HG03432 (cell line): ENCODE results near the gene AFG1L.
"Not testable (repeated sequence)": the region's sequence is repeated elsewhere in the genome, so short reads cannot be mapped to it uniquely, and the experiment has no call there.

ENCODE experiments used
- ATAC-seq: cut with Tn5 transposase; IDR thresholded peaks from one replicate; pipeline ENCODE4 v1.9.1; 2021; ENCODE audit warnings: mild to moderate bottlenecking, moderate library complexity; ENCODE audit not compliant: unreplicated experiment

The AFG1L gene

DNA sequence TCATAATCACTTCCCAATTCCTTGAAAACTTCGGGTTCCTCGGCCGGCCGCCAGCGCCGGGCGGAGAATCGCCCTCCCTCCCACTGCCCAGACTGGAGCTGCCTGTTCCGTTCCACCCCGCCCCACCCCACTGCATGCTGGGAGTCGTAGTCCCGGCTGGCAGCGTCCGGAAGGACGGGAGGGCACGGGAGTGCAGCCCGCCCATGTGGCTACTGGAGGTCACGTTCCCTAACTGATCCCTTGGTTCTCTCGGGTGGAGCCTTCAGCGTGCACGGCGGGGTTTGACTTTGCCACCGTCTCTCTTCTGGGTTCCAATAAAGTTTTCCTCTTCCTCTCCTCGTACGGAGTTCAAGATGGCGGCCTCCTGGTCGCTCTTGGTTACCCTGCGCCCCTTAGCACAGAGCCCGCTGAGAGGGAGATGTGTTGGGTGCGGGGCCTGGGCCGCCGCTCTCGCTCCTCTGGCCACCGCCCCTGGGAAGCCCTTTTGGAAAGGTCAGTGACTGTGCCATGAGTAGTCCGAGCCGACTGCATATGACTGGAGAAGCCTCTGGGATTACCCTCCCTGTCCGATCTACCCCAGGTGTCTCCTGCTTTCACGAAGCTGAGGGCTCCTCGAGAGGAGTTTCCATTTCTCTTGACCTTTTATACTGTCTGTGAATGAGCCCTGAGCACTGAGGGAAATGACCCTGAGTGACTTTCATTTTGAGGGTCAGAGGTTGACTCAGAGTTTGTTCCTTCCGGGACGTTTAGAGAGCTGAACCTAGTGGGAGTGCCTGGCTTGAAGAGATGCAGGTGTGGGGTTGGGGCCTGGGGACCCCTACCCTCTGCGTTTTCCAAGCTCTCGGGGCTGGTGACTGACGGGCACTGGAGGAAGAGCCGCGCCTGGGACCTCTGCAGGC is at the start of gene AFG1L:
Gene AFG1L, plus strand, starts transcription at position 328 of the 899 bp plus-strand sequence. Its CDS starts 26 bp downstream, at position 354.
- ATAC-seq, result peak; percentile 89

DNA sequence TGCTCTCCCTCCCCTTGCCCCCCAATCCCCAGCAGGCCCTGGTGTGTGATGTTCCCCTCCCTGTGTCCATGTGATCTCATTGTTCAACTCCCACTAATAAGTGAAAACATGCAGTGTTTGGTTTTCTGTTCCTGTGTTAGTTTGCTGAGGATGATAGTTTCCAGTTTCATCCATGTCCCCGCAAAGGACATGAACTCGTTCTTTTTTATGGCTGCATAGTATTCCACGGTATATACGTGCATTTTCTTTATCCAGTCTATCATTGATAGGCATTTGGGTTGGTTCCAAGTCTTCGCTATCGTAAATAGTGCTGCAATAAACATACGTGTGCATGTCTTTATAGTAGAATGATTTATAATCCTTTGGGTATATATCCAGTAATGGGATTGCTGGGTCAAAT is 49.8 kb upstream of the AFG1L start:
- not testable (repeated sequence) for ATAC-seq

DNA sequence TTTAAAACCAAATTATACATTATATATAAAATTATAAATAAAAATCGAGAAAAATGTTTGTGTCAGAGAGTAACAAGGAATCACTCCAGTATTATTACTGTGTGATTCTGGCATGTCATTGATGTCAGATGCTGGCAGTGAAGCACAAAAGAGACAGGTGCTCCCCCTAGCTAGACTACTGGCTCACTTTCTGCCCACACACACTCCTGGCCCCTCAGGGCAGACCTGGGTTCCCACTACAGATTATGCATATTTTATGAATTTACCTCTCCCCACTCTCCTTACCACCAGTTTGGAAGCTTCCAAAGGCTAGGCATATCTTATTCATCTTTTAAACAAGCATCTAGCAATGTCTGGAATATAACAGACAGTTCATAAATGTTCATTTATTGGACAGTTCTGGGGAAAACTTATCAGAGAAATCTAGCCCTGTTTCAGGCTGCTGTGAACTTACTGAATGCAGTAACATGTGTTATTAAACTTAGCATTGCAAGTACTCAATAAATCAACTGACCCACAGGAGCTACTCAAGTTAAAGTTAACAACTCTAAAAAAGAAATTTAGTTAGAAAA is 46.8 kb upstream of the AFG1L start:
- ATAC-seq, result no peak

DNA sequence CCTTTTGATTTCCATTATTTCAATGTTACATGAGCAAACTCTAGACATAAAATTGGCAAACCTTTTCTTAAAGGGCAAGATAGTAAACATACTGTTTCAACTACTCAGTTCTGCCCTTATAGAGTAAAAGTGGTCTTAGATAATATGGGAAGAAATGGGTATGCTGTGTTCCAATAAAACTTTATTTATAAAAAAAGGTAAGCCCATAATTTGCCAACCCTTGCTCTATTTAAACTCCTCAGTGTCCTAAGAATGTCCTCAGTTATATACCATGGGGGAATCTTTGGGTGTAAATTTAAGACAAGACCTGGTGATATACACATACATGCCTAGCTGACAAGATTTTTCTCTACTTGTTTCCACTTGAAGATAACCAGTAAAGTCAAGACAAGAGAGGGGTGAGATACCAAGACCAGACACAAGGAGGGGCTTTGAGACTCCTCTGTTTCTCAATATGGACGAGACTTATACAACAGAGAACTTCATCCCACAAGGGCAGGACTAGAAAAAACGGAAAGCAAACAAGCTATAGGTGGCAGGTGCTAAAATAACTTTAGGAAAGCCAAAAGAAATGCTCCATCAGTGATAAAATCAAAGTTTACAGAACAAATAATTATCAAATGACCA is 44.5 kb upstream of the AFG1L start:
- ATAC-seq, result peak; percentile 46

DNA sequence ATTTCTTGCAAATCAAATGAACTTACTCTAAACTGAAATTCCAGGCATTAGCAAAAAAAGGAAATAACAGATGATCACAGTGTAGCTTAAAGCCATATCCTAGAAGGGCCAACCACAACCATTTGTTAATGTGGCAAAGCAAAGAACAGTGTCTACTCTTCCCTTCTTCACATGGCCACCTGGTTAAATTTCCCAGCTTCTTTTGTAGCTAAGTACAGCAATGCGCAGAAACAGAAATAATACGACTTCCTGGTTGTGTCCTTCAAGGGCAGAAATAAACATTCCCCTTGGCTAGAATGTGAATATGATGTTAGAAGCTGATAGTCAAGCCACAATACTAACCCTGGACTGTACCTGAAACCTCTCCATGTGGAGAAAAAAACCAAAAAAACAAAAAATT is 43.6 kb upstream of the AFG1L start:
- no peak for ATAC-seq

DNA sequence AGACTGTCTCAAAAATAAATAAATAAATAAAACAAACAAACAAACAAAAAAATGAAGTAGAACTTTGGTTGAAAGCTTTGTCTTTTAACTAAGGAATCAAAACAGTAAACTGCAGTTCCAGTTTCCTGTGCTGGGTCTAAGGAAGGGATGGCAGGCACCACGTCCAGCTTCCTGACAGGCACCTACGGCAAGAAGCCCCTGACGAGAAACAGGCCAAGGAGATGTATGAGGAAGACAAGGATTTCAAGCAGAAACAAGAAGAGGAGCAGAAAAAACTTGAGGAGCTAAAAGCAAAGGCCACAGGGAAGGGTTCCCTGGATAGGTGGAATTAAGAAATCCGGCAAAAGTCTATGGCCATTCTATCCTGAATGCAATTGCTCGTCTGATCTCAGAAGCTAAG is 42.8 kb upstream of the AFG1L start:
- no peak for ATAC-seq

DNA sequence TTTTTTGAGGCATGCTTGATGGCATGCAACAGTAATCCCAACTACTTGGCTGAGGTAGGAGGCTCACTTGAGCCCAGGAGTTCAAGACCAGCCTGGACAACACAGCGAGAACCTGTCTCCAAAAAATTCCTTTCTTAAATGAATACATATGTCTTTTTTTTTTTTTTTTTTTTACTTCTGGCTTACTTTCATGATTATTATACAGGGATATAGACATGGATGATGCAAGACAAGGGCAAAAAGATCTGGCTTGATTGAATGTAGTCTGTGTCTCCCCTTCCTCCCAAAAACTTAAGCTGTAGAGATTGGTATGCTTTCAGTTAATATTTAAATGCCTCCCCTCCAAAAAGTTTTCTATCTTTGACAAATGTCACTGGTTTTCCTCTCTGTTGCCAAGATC is 41.6 kb upstream of the AFG1L start:
- ATAC-seq, result no peak

DNA sequence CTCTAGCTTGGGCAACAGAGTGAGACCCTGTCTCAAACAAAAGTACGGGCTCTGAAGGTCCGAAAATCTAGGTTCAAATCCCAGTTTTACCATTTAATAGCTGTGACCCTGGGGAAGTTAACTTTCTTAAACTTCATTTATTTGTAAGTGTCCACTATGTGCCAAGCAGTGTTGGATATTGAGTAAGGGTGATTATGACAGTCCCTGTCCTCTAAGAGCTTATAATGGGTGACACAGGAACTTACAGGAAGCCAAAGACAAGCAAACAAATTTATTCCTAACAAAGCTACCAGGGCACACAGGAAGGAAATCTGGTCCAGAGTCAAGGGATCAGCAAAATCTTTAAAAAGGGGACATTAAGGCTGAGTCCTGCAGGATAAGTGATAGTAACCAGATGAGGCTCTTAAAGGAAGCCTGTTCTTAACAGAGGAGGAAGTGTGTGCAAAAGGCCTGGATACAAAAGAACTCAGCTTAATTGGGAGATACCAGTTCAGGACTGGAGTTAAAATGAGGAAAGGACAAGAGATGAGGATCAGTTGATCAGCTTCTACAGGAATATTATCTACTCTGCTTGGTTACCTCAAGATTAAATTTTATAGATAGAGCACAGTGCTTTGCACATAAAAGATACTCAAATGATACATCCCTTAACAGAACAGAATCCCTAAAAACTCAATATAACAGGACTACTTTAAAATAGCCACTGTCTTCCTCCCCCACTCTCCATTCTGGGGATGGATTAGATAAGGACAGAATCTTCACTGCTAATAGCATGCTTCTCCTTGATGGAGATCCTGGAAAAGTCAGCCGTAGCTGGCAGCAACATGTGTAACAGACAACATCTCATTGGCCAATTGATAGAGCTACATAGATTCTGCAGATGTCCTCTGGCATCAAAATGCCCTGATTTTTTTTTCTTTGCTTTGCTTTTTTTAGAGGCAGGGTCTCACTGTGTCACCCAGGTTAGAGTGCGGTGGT is 40.1 kb upstream of the AFG1L start:
- ATAC-seq, result no peak

DNA sequence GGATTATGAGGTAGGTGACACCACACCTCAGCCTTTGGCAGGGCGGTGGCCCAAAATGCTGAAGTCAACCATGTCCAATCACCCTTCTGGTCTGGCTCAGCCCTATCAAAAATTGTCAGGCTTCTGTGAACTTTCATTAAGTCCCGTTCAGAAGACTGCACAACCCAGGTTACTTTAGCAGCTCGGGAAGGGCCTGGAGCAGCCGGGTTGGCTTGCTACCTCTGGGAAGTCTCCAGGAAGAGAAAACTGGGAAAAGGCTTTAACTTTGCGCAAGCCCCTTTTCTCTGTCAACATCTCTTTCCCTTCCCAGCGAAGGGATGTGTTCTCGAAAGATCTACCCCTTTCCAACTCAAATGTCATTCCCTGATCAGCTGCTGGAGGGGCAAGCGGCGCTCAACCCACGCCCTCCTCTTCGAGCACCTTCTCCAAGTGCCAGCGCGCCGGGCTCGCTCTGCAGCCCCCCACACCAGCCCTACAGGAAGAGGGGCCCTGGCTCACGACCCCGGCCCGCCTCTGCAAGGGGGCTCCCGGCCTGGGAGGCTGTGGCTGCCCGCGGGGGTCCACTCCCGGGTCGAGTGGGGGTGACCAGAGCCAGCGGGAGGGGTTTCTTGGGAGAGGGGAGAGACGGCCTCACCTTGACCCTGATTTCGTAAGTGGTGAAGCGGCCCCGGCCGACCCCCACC is 34.6 kb upstream of the AFG1L start:
- ATAC-seq, result peak; percentile 18

DNA sequence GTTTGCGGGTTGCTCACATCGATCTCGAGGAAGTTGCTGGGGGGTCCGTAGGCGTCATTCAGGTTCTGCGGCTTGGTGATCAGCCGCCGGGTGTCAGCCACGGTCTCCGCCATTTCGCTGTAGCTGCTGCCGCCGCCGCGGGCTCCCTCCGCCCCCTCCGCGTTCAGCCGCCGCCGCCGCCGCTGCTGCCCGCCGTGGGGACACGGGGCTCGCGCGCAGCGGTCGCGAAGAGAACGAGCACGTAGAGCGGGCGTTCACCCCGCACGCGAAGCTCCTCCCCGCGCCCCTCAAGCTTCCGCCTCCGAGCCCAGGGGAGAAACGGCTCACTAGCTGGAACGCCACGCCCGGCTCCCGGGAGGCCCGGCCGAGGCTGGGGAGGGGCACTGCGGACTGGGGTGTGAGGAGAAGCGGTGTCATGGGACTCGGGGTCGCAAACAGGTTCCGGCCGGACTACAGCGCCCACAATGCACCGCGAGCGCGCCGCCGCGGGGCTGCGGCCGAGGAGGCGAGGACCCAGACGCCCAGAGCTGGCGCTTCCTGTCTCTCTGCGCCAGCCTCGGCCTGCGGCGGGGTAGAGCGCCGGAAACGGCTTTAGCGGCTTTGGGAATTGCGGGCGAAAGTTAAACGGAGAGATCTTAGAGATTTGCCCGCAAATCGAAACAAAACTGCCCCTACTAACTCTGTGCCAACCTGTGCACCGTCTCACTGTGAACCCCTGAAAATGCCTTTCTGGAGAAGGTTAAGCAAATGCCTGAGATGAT is 33.9 kb upstream of the AFG1L start, which contains the start of gene SNX3:
Gene SNX3, minus strand, starts transcription at position 232 of the 761 bp plus-strand sequence. Its CDS starts 119 bp downstream, at position 113.
- peak; percentile 92 for ATAC-seq

DNA sequence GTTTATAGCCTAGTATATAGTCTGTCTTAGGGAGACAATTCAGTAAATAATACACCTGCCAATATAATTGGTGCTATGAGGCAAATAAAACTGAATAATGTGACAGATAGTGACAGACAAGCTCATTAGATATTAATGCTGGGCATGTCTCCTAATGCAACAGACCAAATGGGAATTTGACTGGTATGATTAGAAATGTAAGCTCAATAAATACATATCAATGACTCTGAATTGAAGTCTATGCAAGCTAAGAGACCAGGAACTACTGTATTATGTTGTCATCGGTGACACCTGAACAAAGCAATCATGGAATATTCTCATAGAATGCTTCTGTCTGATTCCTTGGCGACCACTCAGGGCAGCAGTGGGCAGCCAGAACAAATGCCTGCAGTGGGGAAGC is 31.5 kb upstream of the AFG1L start:
- no peak for ATAC-seq

DNA sequence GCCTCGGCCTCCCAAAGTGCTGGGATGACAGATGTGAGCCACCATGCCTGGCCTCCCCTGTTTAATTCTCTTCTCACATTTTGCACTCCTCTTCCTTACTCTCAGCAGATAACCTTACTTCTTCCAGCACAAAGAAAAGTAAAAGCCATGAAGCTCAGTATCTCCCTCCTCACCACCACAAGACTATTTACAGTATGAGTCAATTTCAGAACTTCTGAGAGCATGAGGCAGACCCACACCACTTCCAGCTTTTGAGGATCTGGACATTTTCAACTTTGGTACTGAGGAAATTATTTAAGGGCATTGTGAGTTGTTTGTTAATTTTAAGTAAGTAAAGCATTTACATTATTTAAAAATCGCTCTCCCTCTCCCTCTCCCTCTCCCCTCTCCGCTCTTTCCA is 26.0 kb upstream of the AFG1L start:
- ATAC-seq, result no peak

DNA sequence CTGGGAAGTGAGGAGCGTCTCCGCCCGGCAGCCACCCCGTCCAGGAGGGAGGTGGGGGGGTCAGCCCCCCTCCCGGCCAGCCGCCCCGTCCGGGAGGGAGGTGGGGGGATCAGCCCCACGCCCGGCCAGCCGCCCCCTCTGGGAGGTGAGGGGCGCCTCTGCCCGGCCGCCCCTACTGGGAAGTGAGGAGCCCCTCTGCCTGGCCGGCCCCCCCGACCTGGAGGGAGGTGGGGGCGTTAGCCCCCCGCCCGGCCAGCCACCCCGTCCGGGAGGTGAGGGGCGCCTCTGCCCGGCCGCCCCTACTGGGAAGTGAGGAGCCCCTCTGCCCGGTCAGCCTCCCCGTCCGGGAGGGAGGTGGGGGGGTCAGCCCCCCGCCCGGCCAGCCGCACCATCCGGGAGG is 24.9 kb upstream of the AFG1L start:
- not testable (repeated sequence) for ATAC-seq

DNA sequence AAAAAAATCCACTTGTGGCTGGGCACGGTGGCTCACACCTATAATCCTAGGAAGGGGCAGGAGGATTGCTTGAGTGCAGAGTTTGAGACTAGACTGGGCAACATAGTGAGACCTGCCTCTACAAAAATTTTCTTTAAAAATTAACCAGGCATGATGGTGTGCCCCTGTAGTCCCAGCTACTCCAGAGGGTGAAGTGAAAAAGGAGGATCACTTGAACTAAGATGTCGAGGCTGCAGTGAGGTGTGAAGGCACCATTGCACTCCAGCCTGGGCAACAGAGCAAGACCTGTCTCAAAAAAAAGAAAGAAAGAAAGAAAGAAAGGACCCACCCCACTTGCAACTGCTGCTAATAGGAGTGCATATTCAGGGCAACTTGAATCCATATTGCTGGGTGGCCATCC is 20.3 kb upstream of the AFG1L start:
- no peak for ATAC-seq

DNA sequence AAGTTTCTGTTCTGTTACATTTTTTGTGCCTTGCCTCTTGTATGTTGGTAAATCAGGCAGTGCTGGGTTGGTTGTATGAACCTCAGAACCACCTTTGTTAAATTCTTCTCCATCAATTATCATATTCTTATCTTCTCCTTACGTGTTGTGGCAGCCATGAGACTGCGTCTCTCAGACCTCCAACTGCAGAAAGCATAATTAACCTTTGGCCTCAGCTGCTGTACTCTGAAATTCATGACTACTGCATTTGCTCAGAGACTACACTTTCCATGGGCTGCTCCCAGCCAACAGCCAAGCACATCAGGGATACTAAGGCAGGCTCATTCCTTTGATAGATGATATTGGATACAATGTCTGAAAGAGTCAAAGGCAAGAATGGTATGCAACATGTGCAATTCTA is 18.9 kb upstream of the AFG1L start:
- ATAC-seq, result no peak

DNA sequence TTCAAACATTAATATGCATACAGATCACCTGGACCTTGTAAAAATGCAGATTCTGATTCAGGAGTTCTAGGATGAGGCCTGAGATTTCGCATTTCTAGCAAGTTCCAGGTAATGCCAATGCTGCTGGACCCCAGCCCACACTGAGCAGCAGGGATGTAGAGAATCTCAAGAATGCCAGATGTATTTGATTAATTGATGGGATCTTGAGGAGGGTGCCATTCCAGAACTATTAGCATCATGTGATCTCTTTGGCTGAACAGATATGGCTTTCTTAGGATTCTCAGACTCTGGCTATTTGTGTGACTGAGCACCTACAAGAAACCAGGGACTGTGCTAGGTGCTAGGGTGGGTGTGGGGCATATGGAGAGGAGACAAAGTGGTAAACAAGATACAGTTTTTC is 17.6 kb upstream of the AFG1L start:
- no peak for ATAC-seq

DNA sequence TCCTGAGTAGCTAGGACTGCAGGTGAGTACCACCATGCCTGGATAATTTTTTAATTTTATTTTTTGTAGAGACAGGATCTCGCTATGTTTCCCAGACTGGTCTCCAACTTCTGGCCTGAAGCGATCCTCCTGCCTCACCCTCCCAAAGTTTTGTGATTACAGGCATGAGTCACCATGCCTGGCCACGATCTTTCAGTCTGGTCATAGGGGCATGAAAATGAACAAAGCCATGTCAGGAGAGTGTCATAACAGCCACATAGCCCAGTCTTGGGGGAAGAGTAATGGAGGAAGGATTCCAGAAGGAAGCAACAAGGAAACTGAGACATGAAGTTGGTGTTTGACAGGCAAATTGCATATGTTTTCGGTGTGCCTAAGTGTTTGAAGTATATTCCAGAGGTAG is 17.0 kb upstream of the AFG1L start:
- ATAC-seq, result no peak

DNA sequence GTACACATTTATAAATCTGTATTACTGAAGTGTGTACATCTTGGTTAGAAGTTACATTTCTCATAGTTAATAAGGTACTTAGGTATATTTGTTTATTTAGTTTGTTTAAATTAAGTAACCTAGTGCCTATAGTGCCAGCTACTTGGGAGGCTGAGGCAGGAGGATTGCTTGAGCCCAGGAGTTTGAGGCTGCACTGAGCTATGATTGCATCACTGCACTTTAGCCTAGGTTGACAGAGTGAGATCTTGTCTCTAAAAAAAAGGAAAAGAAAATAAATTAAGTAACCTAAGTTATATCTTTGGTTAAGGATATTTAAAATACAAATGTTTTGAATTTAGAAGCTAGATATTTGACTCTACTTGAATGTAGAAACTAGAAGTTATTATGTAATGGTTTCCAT is 9.5 kb upstream of the AFG1L start:
- no peak for ATAC-seq

DNA sequence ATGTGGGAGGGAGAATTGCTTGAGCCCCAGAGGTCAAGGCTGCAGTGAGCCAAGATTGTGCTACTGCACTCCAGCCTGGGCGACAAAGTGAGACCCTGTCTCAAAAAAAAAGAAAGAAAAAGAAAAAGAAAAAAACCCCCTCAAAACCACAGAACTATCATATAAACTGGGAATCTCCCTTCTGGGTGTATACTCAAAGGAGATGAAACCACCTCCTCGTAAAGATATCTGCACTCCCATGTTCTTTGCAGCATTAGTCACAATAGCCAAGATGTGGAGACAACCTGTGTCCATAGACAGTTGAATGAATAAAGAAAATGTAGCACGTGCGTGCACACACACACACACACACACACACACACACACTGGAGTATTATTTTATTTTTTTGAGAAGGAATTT is 8.5 kb upstream of the AFG1L start:
- ATAC-seq, result no peak
